Measurements from ENCODE around the gene COL2A1.

GRCh38 chr12:48023386-48023785, 19.1 kb upstream of the COL2A1 start:
- TF ChIP-seq CTCF (optimal IDR thresholded peaks at IDR 0.05 in 1 of 3, IDR thresholded peaks at IDR 0.05 in 1 of 3, conservative IDR thresholded peaks at IDR 0.05 in 1 of 3; ENCODE audit: extremely low read depth in 1 of 3, insufficient read depth in 2 of 3, low read length in 3 of 3) (no peak), EZH2 (IDR thresholded peaks at IDR 0.05; ENCODE audit: low read length) (no peak)

Measured in keratinocyte (primary cell).